ENCODE results near the gene FMNL2. TPM values are rescaled to one million over a fixed set of nuclear protein-coding genes. Genes with fewer than 3 reads are reported as not detected.

FMNL2 gene
- total and polyA plus RNA-seq, 2 of the 4 experiments (the other 2 are of a cell fraction) = 10.9 to 11.4 TPM

DNA sequence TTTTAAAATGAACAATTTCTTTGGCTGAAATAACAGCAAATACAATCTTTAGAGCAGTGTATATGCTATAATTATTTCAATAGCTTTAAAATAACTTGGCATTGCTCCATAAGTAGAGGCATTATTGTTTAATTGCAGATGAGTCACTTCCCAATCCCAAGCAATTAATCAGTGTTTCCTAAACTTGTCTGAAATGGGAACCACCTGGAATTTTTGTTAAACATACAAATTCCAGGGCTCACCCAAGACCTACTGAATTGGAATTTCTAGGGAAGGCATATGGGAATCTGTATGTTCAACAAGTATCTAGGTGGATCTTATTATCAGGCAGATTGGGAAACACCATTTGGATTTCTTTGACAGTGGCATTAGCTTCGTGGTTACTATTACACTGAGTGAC is 27.1 kb upstream of the FMNL2 start:
- in situ Hi-C loops (cut with MboI; ENCODE audit: low sequenced_read_pairs) (no loop called here), dilution Hi-C loops (cut with HindIII; ENCODE audit: low sequenced_read_pairs, unreplicated experiment) (no loop called here), intact Hi-C loops (cut with micrococcal nuclease) (no loop called here)
- Histone ChIP-seq H2BK15ac (ENCODE audit: low read depth, low read length) (no peak overlapping the region), H3K4me2 (ENCODE audit: low read depth, low read length) (no peak overlapping the region), H2AFZ (replicated peaks; ENCODE audit: low read length, poor library complexity) (no peak overlapping the region), H3K14ac (replicated peaks; ENCODE audit: low read depth, low read length) (no peak overlapping the region), H4K20me1 (ENCODE audit: insufficient read depth, low read length) (no peaks in the 10 kb centered on the region), H3K4me1 (ENCODE audit: control insufficient read depth, insufficient read depth, low read length) (no peaks in the 10 kb centered on the region), H3K9ac (ENCODE audit: low read depth, low read length) (no peak overlapping the region), H3K56ac (ENCODE audit: extremely low read depth, insufficient read depth, low read length) (no peak overlapping the region), H4K91ac (ENCODE audit: insufficient read depth, low read depth, low read length) (no peak overlapping the region), H4K5ac (ENCODE audit: low read depth, low read length) (no peak overlapping the region), H3K9me1 (ENCODE audit: insufficient read depth, low read length) (no peaks in the 10 kb centered on the region), H3K4ac (ENCODE audit: low read depth, low read length) (no peak overlapping the region), H3K36me3 (ENCODE audit: control insufficient read depth, insufficient read depth, low read length) (no peaks in the 10 kb centered on the region), H3K79me1 (ENCODE audit: low read depth in 1 of 2, low read length in 2 of 2) (no peaks in the 10 kb centered on the region), H2BK120ac (ENCODE audit: low read depth, low read length) (no peak overlapping the region), H3K9me3 (ENCODE audit: control insufficient read depth, insufficient read depth, low read length) (no peaks in the 10 kb centered on the region), H3K27me3 (ENCODE audit: control insufficient read depth, insufficient read depth, low read length) (no peaks in the 10 kb centered on the region), H2AK5ac (ENCODE audit: low read depth, low read length) (no peak overlapping the region), H3K27ac (ENCODE audit: insufficient read depth, low read length) (no peak overlapping the region), H3K23ac (ENCODE audit: low read depth, low read length) (no peak overlapping the region), H3K4me3 (ENCODE audit: insufficient read depth, low read depth, low read length) (no peak overlapping the region), H4K8ac (ENCODE audit: low read depth in 2 of 2, low read length in 2 of 2) (no peak overlapping the region), H3K18ac (ENCODE audit: low read depth, low read length) (no peak overlapping the region), H2AK9ac (replicated peaks; ENCODE audit: low read depth, low read length, poor library complexity) (no peak overlapping the region), H2BK5ac (ENCODE audit: low read depth, low read length, poor library complexity, severe bottlenecking) (no peak overlapping the region), H2BK20ac (ENCODE audit: low read depth, low read length) (no peak overlapping the region)
- ATAC-seq (ENCODE audit: low read depth) (no peak), DNase-seq (no peak)
- TF ChIP-seq CHD1 (IDR thresholded peaks at IDR 0.05; ENCODE audit: low read depth, low read length) (no peak), SMC3 (IDR thresholded peaks at IDR 0.05; ENCODE audit: low read depth, low read length) (no peak), CEBPB (IDR thresholded peaks at IDR 0.05; ENCODE audit: low read depth, low read length) (no peak), MXI1 (IDR thresholded peaks at IDR 0.05; ENCODE audit: borderline replicate concordance, low read depth, low read length) (no peak), BHLHE40 (IDR thresholded peaks at IDR 0.05; ENCODE audit: low read depth, low read length) (no peak), ELK1 (IDR thresholded peaks at IDR 0.05; ENCODE audit: borderline replicate concordance, low read depth, low read length) (no peak), POLR2A (IDR thresholded peaks at IDR 0.05; ENCODE audit: low read depth, low read length) (no peak), RAD21 (IDR thresholded peaks at IDR 0.05; ENCODE audit: low read length) (no peak), MAZ (IDR thresholded peaks at IDR 0.05; ENCODE audit: borderline replicate concordance, low read depth, low read length) (no peak), NFE2L2 (IDR thresholded peaks at IDR 0.05; ENCODE audit: low read depth, low read length) (no peak), RFX5 (IDR thresholded peaks at IDR 0.05; ENCODE audit: low read depth, low read length) (no peak), RCOR1 (IDR thresholded peaks at IDR 0.05; ENCODE audit: insufficient replicate concordance, low read length) (no peak), FOS (IDR thresholded peaks at IDR 0.05; ENCODE audit: low read depth, low read length) (no peak)
- TF ChIP-seq, protein P1, sequence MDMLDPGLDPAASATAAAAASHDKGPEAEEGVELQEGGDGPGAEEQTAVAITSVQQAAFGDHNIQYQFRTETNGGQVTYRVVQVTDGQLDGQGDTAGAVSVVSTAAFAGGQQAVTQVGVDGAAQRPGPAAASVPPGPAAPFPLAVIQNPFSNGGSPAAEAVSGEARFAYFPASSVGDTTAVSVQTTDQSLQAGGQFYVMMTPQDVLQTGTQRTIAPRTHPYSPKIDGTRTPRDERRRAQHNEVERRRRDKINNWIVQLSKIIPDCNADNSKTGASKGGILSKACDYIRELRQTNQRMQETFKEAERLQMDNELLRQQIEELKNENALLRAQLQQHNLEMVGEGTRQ (IDR thresholded peaks at IDR 0.05; ENCODE audit: low read depth, low read length) = no peak
- TF ChIP-seq, protein P2, sequence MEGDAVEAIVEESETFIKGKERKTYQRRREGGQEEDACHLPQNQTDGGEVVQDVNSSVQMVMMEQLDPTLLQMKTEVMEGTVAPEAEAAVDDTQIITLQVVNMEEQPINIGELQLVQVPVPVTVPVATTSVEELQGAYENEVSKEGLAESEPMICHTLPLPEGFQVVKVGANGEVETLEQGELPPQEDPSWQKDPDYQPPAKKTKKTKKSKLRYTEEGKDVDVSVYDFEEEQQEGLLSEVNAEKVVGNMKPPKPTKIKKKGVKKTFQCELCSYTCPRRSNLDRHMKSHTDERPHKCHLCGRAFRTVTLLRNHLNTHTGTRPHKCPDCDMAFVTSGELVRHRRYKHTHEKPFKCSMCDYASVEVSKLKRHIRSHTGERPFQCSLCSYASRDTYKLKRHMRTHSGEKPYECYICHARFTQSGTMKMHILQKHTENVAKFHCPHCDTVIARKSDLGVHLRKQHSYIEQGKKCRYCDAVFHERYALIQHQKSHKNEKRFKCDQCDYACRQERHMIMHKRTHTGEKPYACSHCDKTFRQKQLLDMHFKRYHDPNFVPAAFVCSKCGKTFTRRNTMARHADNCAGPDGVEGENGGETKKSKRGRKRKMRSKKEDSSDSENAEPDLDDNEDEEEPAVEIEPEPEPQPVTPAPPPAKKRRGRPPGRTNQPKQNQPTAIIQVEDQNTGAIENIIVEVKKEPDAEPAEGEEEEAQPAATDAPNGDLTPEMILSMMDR (conservative IDR thresholded peaks at IDR 0.05; ENCODE audit: low read depth, low read length) = no peak
- no CpG with 5 or more reads among the region's 1 CpG for WGBS, 2 experiments (ENCODE audit: extremely low coverage in 2 of 2, insufficient read length in 1 of 2)
- ChIA-PET CTCF (no interaction called here), POLR2A (ENCODE audit: unreplicated experiment) (no interaction called here)
- no TSS peak for BruUV-seq (replicated peaks)

All from IMR-90 (cell line).